B cell (primary cell): ENCODE measurements around the gene TMEM132A. TPM values are rescaled to one million over a fixed set of nuclear protein-coding genes. Genes with fewer than 3 reads are reported as not detected.
A peak's percentile ranks its signal among the peaks of the same experiment; 100 is the strongest.

Experiments used
- ATAC-seq: fragments of 200-7000 bp; cut with Tn5 transposase; one replicate; pipeline ENCODE4 v1.10.0; 2021; ENCODE audit warnings: low read depth, mild to moderate bottlenecking, moderate number of reproducible peaks, moderate library complexity
- CTCF ChIA-PET: fragments of 350-600 bp; sonication (Branson Sonifier 250); formaldehyde crosslinking; loops from one replicate; lab custom pipeline; 2021; ENCODE audit warnings: antibody characterized with exemption, inconsistent platforms; lab: Charles Lee
- POLR2A ChIA-PET: fragments of 350-600 bp; sonication (Branson Sonifier 250); formaldehyde crosslinking; loops from one replicate; lab custom pipeline; 2021; ENCODE audit warnings: antibody characterized with exemption; lab: Charles Lee
- DNase-seq: peaks from one replicate; pipeline ENCODE4 v3.0.0; 2013
- H2AFZ ChIP-seq: 2 replicates; pipeline ENCODE4 v1.6.1; 2012; ENCODE audit warnings: mild to moderate bottlenecking, low read depth, low read length; ENCODE audit not compliant: insufficient read depth, poor library complexity, severe bottlenecking
- H3K27ac ChIP-seq, 2 donors: 1 replicate in 1 of 2; 2 replicates in 1 of 2; pipeline ENCODE4 v1.5.1; 2012 to 2013; ENCODE audit warnings: low read length in 2 of 2, mild to moderate bottlenecking in 2 of 2, moderate library complexity in 1 of 2
- H3K27me3 ChIP-seq, 4 experiments: fragments of 200-600 bp in 1 of 4; sonication (generic) in 1 of 4; replicated peaks in 1 of 4; 1 replicate in 2 of 4; 2 replicates in 2 of 4; pipeline versions ENCODE4 v1.6.1 to v1.7.0; 2013 to 2016; ENCODE audit warnings: low read length in 3 of 4, mild to moderate bottlenecking in 2 of 4, mixed read lengths in 1 of 4, moderate library complexity in 1 of 4; ENCODE audit not compliant: insufficient read depth in 4 of 4, control insufficient read depth in 3 of 4; ENCODE audit errors: control extremely low read depth in 1 of 4
- H3K36me3 ChIP-seq, 2 experiments: replicated peaks in 1 of 2; 1 replicate in 1 of 2; 2 replicates in 1 of 2; pipeline versions ENCODE4 v1.6.1 to v1.7.1; 2013; ENCODE audit warnings: low read length in 1 of 2; ENCODE audit not compliant: insufficient read depth in 2 of 2, control insufficient read depth in 1 of 2; ENCODE audit errors: control extremely low read depth in 1 of 2, extremely low read depth in 1 of 2
- H3K4me1 ChIP-seq, 2 donors: fragments of 200-600 bp in 1 of 2; sonication (generic) in 1 of 2; 1 replicate in 1 of 2; 2 replicates in 1 of 2; pipeline versions ENCODE4 v1.5.1 to v1.6.1; 2013 to 2017; ENCODE audit warnings: low read length in 2 of 2; ENCODE audit not compliant: control insufficient read depth in 2 of 2, insufficient read depth in 2 of 2
- H3K4me2 ChIP-seq: replicated peaks from 2 replicates; pipeline ENCODE3; 2012; ENCODE audit warnings: mild to moderate bottlenecking, low read depth, low read length; ENCODE audit not compliant: poor library complexity, severe bottlenecking
- H3K4me3 ChIP-seq, 5 experiments: fragments of 200-600 bp in 1 of 5; sonication (generic) in 1 of 5; 1 replicate in 3 of 5; 2 replicates in 2 of 5; pipeline versions ENCODE4 v1.5.1 to v1.7.0; 2011 to 2016; ENCODE audit warnings: low read length in 4 of 5, mild to moderate bottlenecking in 4 of 5, low read depth in 2 of 5, control low read depth in 1 of 5, moderate library complexity in 1 of 5; ENCODE audit not compliant: insufficient read depth in 1 of 5; ENCODE audit errors: control extremely low read depth in 1 of 5, extremely low read depth in 1 of 5
- H3K79me2 ChIP-seq: fragments of 200-600 bp; sonication (generic); one replicate; pipeline ENCODE4 v1.6.0; 2016; ENCODE audit warnings: low read length; ENCODE audit not compliant: control insufficient read depth, insufficient read depth
- H3K9ac ChIP-seq: fragments of 200-600 bp; sonication (generic); 2 replicates; pipeline ENCODE4 v1.6.1; 2017; ENCODE audit warnings: mild to moderate bottlenecking, low read length, moderate library complexity
- H3K9me3 ChIP-seq, 3 donors: one replicate each; pipeline versions ENCODE4 v1.6.1 to v1.7.1; 2013; ENCODE audit warnings: low read length in 2 of 3; ENCODE audit not compliant: control insufficient read depth in 2 of 3, insufficient read depth in 1 of 3; ENCODE audit errors: control extremely low read depth in 1 of 3
- H4K20me1 ChIP-seq: 2 replicates; pipeline ENCODE4 v1.6.0; 2012; ENCODE audit warnings: mild to moderate bottlenecking, low read length; ENCODE audit not compliant: insufficient read depth, control insufficient read depth, poor library complexity, severe bottlenecking
- H3K27ac Mint-ChIP-seq: one replicate; pipeline ENCODE4 v1.8.0; 2021; ENCODE audit warnings: mixed read lengths
- H3K27me3 Mint-ChIP-seq: one replicate; pipeline ENCODE4 v1.8.0; 2021; ENCODE audit warnings: mixed read lengths
- H3K4me1 Mint-ChIP-seq: one replicate; pipeline ENCODE4 v1.8.0; 2021; ENCODE audit warnings: mixed read lengths
- H3K4me3 Mint-ChIP-seq: one replicate; pipeline ENCODE4 v1.8.0; 2021; ENCODE audit warnings: mixed read lengths
- H3K9me3 Mint-ChIP-seq: one replicate; pipeline ENCODE4 v1.8.0; 2022; ENCODE audit warnings: mixed read lengths; ENCODE audit not compliant: insufficient read depth
- EZH2 ChIP-seq: IDR thresholded peaks from 2 replicates; pipeline ENCODE4 v1.6.1; 2012; ENCODE audit warnings: borderline replicate concordance, low read depth, mild to moderate bottlenecking, moderate library complexity, low read length; ENCODE audit not compliant: insufficient read depth, poor library complexity, severe bottlenecking
- WGBS: methylation state at CpG from one replicate; pipeline ENCODE4 v1.1.5; 2013; ENCODE audit warnings: missing lambda C conversion rate; ENCODE audit not compliant: insufficient coverage; 5-methylcytosine and 5-hydroxymethylcytosine counted together
- intact Hi-C: fragments of 100-400 bp; cut with micrococcal nuclease; formaldehyde crosslinking; loops from one replicate; pipeline ENCODE4 v1.10.0; 2022
- polyA plus RNA-seq: library from polyadenylated mRNA; depleted of rRNA; stranded (reverse); fragments of >200 nt; gene quantifications from 2 replicates; pipeline ENCODE4 v1.2.3, GENCODE V29; 2012
- total RNA-seq, 2 donors: library from RNA; stranded (reverse); fragments of 120-200 nt in 1 of 2; gene quantifications; 1 replicate in 1 of 2; 2 replicates in 1 of 2; pipeline versions ENCODE4 v1.2.3 to v1.2.4, GENCODE V29; 2013 to 2022
- TF ChIP-seq, protein P1 (sequence below): fragments of 200-600 bp; IDR thresholded peaks from one replicate; pipeline ENCODE4 v1.8.0; 2022; ENCODE audit warnings: antibody characterized with exemption, mild to moderate bottlenecking

TMEM132A gene
- total and polyA plus RNA-seq, 2 donors (not counting 1 experiment from before 2014, with no cell fraction given) = 1.2 to 11.3 TPM

GRCh38 chr11:60944490-60945294 lies 20.4 kb downstream of the TMEM132A start:
- peak; percentile 42 for DNase-seq
- peaks cover 51% of the 10 kb centered on the region for H3K79me2 ChIP-seq
- TF ChIP-seq, protein P1, sequence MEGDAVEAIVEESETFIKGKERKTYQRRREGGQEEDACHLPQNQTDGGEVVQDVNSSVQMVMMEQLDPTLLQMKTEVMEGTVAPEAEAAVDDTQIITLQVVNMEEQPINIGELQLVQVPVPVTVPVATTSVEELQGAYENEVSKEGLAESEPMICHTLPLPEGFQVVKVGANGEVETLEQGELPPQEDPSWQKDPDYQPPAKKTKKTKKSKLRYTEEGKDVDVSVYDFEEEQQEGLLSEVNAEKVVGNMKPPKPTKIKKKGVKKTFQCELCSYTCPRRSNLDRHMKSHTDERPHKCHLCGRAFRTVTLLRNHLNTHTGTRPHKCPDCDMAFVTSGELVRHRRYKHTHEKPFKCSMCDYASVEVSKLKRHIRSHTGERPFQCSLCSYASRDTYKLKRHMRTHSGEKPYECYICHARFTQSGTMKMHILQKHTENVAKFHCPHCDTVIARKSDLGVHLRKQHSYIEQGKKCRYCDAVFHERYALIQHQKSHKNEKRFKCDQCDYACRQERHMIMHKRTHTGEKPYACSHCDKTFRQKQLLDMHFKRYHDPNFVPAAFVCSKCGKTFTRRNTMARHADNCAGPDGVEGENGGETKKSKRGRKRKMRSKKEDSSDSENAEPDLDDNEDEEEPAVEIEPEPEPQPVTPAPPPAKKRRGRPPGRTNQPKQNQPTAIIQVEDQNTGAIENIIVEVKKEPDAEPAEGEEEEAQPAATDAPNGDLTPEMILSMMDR = no peak
- TF ChIP-seq EZH2 = no peak
- H3K4me1 Mint-ChIP-seq = peaks cover 67% of the 10 kb centered on the region
- no peak overlapping the region for H3K4me2 ChIP-seq
- no peak overlapping the region for H2AFZ ChIP-seq
- no peak overlapping the region for H3K4me3 ChIP-seq
- intact Hi-C loops = no loop called here
- peak; percentile 17 for ATAC-seq
- no peaks in the 10 kb centered on the region for H3K9me3 ChIP-seq
- 83% methylated on average over 7 of the region's 11 CpGs for WGBS
- ChIA-PET CTCF (interaction anchor here (0.7 to 2.4 kb wide), 8 partner anchors 9 to 243 kb away, joined by 3 to 10 read pairs (median 4); no protein-coding TSS in a partner anchor), POLR2A (no interaction called here)
- peaks cover 7 to 79% of the 10 kb centered on the region in 2 experiments for H3K36me3 ChIP-seq
- peaks cover 30 to 40% of the 10 kb centered on the region in 2 donors for H3K4me1 ChIP-seq
- no peaks in the 10 kb centered on the region for H3K9me3 Mint-ChIP-seq
- H3K4me3 Mint-ChIP-seq = no peak overlapping the region
- no peak overlapping the region for H3K27ac ChIP-seq
- peaks cover 79% of the 10 kb centered on the region for H4K20me1 ChIP-seq
- H3K27ac Mint-ChIP-seq = peak overlapping the region; percentile 47
- H3K9ac ChIP-seq = no peak overlapping the region
- no peaks in the 10 kb centered on the region for H3K27me3 ChIP-seq
- H3K27me3 Mint-ChIP-seq = no peaks in the 10 kb centered on the region

DNA sequence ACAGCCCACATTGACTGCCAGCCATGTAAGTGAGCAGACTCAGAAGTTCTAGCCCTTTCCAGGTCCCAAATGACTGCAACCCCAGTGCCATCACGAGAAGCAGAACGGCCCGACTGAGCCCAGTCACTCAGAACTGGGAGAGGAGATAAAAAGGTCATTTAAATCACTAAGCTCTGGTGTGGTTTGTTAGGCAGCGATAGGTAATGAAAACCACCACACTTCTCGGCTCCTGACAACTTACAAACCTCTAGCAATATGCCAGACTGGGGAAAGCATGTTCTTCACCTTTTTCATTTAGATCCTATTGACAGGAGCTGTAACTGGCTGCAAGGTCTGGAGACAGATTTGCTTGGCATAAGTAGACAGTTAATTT lies 21.0 kb downstream of the TMEM132A start:
- Histone ChIP-seq H3K27ac (no peak overlapping the region), H3K9ac (no peak overlapping the region), H3K9me3 (no peaks in the 10 kb centered on the region), H3K4me1 (peaks cover 36 to 45% of the 10 kb centered on the region in 2 donors), H3K27me3 (no peaks in the 10 kb centered on the region), H3K36me3 (peaks cover 7 to 73% of the 10 kb centered on the region in 2 experiments), H2AFZ (no peak overlapping the region), H3K4me3 (no peak overlapping the region), H3K4me2 (no peak overlapping the region), H3K79me2 (peaks cover 57% of the 10 kb centered on the region), H4K20me1 (peaks cover 85% of the 10 kb centered on the region)
- DNase-seq = no peak
- TF ChIP-seq, protein P1 = no peak
- TF ChIP-seq EZH2 = no peak
- H3K27ac Mint-ChIP-seq = peak overlapping the region; percentile 47
- peaks cover 72% of the 10 kb centered on the region for H3K4me1 Mint-ChIP-seq
- ChIA-PET CTCF (interaction anchor here (0.7 to 2.4 kb wide), 10 partner anchors 9 to 243 kb away, joined by 3 to 10 read pairs (median 4); no protein-coding TSS in a partner anchor), POLR2A (no interaction called here)
- no peak overlapping the region for H3K4me3 Mint-ChIP-seq
- ATAC-seq = no peak
- H3K9me3 Mint-ChIP-seq = no peaks in the 10 kb centered on the region
- intact Hi-C loops = no loop called here
- no CpG with 5 or more reads among the region's 5 CpGs for WGBS
- no peaks in the 10 kb centered on the region for H3K27me3 Mint-ChIP-seq
